Endothelial cell of umbilical vein (primary cell): ENCODE measurements around the gene URI1. TPM values are rescaled to one million over a fixed set of nuclear protein-coding genes. Genes with fewer than 3 reads are reported as not detected.

ENCODE experiments used
- BruUV-seq: library from RNA; stranded (reverse); fragments of 400-500 nt; replicated peaks from 2 replicates; lab custom pipeline; 2021; lab: Mats Ljungman, UMichigan
- CTCF ChIA-PET: fragments of 300-600, 350-600 bp; sonication (Branson Sonifier 250); formaldehyde crosslinking; loops from one replicate; lab custom pipeline; 2021; ENCODE audit warnings: antibody characterized with exemption, inconsistent platforms; lab: Charles Lee
- POLR2A ChIA-PET: fragments of 300-600, 350-600 bp; sonication (Branson Sonifier 250); formaldehyde crosslinking; loops from one replicate; lab custom pipeline; 2021; ENCODE audit warnings: antibody characterized with exemption, inconsistent platforms; lab: Charles Lee
- DNase-seq: peaks from one replicate; pipeline ENCODE4 v3.0.0-alpha.2; 2011; ENCODE audit warnings: low read depth, low spot score
- FAIRE-seq: peaks from 2 replicates; lab custom pipeline; 2011; peaks lifted over from hg19 to GRCh38; lab: Jason Lieb, UNC
- H2AFZ ChIP-seq: 2 replicates; pipeline ENCODE4 v1.6.0; 2012; ENCODE audit warnings: low read depth, low read length, control low read depth, inconsistent platforms
- H3K27ac ChIP-seq: 2 replicates; pipeline ENCODE4 v1.5.1; 2011; ENCODE audit warnings: low read depth, mild to moderate bottlenecking, control low read depth, low read length, moderate library complexity; ENCODE audit not compliant: insufficient read depth
- H3K27me3 ChIP-seq, 2 experiments: 2 replicates each; pipeline versions ENCODE4 v1.6.0 to v1.6.1; 2011; ENCODE audit warnings: low read length in 2 of 2, mixed read lengths in 1 of 2; ENCODE audit not compliant: control insufficient read depth in 2 of 2, insufficient read depth in 2 of 2
- H3K36me3 ChIP-seq, 2 experiments: 2 replicates in 1 of 2; 3 replicates in 1 of 2; pipeline ENCODE4 v1.5.1; 2011; ENCODE audit warnings: low read length in 2 of 2, mild to moderate bottlenecking in 1 of 2, moderate library complexity in 1 of 2; ENCODE audit not compliant: control insufficient read depth in 2 of 2, insufficient read depth in 2 of 2; ENCODE audit errors: extremely low read depth in 1 of 2
- H3K4me1 ChIP-seq: 3 replicates; pipeline ENCODE4 v1.5.1; 2011; ENCODE audit warnings: mild to moderate bottlenecking, low read length; ENCODE audit not compliant: control insufficient read depth, insufficient read depth; ENCODE audit errors: extremely low read depth
- H3K4me2 ChIP-seq: 2 replicates; pipeline ENCODE4 v1.6.1; 2011; ENCODE audit warnings: low read length, control low read depth, mixed read lengths; ENCODE audit not compliant: insufficient read depth
- H3K4me3 ChIP-seq, 3 experiments: fragments of 200-600 bp in 1 of 3; sonication (generic), shearing (Covaris generic) in 1 of 3; replicated peaks in 1 of 3; 2 replicates each; pipeline ENCODE4 v1.5.1; 2011 to 2016; ENCODE audit warnings: control low read depth in 3 of 3, low read length in 3 of 3, mild to moderate bottlenecking in 2 of 3, inconsistent platforms in 1 of 3, low read depth in 1 of 3, moderate library complexity in 1 of 3; ENCODE audit not compliant: insufficient read depth in 1 of 3
- H3K79me2 ChIP-seq: 2 replicates; pipeline ENCODE4 v1.6.0; 2012; ENCODE audit warnings: low read length, inconsistent platforms; ENCODE audit not compliant: control insufficient read depth, insufficient read depth
- H3K9ac ChIP-seq: replicated peaks from 2 replicates; pipeline ENCODE3; 2011; ENCODE audit warnings: low read length, control low read depth; ENCODE audit not compliant: insufficient read depth; ENCODE audit errors: extremely low read depth
- H3K9me1 ChIP-seq: replicated peaks from 3 replicates; pipeline ENCODE4 v1.6.0; 2011; ENCODE audit warnings: mild to moderate bottlenecking, low read length; ENCODE audit not compliant: control insufficient read depth, insufficient read depth; ENCODE audit errors: extremely low read depth
- H3K9me3 ChIP-seq: replicated peaks from 2 replicates; pipeline ENCODE4 v1.5.1; 2012; ENCODE audit warnings: low read length, inconsistent platforms; ENCODE audit not compliant: control insufficient read depth, insufficient read depth
- H4K20me1 ChIP-seq: replicated peaks from 2 replicates; pipeline ENCODE3; 2011; ENCODE audit warnings: mild to moderate bottlenecking, low read length; ENCODE audit not compliant: control insufficient read depth, insufficient read depth; ENCODE audit errors: extremely low read depth
- EZH2 ChIP-seq: IDR thresholded peaks from 2 replicates; pipeline ENCODE4 v1.6.1; 2012; ENCODE audit warnings: borderline replicate concordance, low read depth, mild to moderate bottlenecking, moderate library complexity, low read length, inconsistent platforms; ENCODE audit not compliant: severe bottlenecking
- FOS ChIP-seq: IDR thresholded peaks from 2 replicates; pipeline ENCODE4 v1.6.1; 2011; ENCODE audit warnings: mild to moderate bottlenecking, low read length, moderate library complexity, borderline replicate concordance; ENCODE audit not compliant: insufficient read depth
- GATA2 ChIP-seq: IDR thresholded peaks from 2 replicates; pipeline ENCODE4 v1.7.0; 2011; ENCODE audit warnings: low read depth, mild to moderate bottlenecking, moderate library complexity, mixed read lengths, low read length; ENCODE audit not compliant: insufficient read length, insufficient read depth
- JUN ChIP-seq: IDR thresholded peaks from 2 replicates; pipeline ENCODE4 v1.6.1; 2011; ENCODE audit warnings: borderline replicate concordance, low read depth; ENCODE audit not compliant: insufficient read length, insufficient read depth
- MYC ChIP-seq: IDR thresholded peaks from one replicate; pipeline ENCODE4 v1.6.1; 2011; ENCODE audit warnings: mild to moderate bottlenecking, low read depth, low read length
- POLR2A ChIP-seq: IDR thresholded peaks from 2 replicates; pipeline ENCODE4 v1.6.1; 2012; ENCODE audit warnings: low read depth, mild to moderate bottlenecking, control low read depth, low read length
- POLR2AphosphoS5 ChIP-seq: IDR thresholded peaks from 2 replicates; pipeline ENCODE4 v1.6.1; 2012; ENCODE audit warnings: low read depth, mild to moderate bottlenecking, control low read depth, low read length, moderate library complexity; ENCODE audit not compliant: insufficient read depth
- dilution Hi-C: fragments of 300-500 bp; cut with MboI; formaldehyde crosslinking; loops from one replicate; pipeline ENCODE4 v1.15.0; 2019; ENCODE audit warnings: low sequenced_read_pairs; ENCODE audit not compliant: extremely low pct_ligation_motif_present
- intact Hi-C: fragments of 100-400 bp; cut with micrococcal nuclease; formaldehyde crosslinking; loops from one replicate; pipeline ENCODE4 v1.10.0; 2022
- polyA plus RNA-seq, 4 experiments: library from polyadenylated mRNA; depleted of rRNA in 3 of 4; stranded (reverse) in 3 of 4; unstranded in 1 of 4; fragments of >200 nt; gene quantifications; 2 replicates each; pipeline versions ENCODE4 v1.2.1 to v1.2.3, GENCODE V29; 2011 to 2012; ENCODE audit warnings: missing spikeins in 1 of 4
- total RNA-seq: library from RNA; stranded (reverse); gene quantifications from 2 replicates; pipeline ENCODE4 v1.2.3, GENCODE V29; 2021
- TF ChIP-seq, protein P1 (sequence below), 2 donors: IDR thresholded peaks; 1 replicate in 1 of 2; 2 replicates in 1 of 2; pipeline ENCODE4 v1.5.1; 2011; ENCODE audit warnings: low read length in 2 of 2, mild to moderate bottlenecking in 2 of 2, moderate library complexity in 2 of 2, control low read depth in 1 of 2, inconsistent platforms in 1 of 2, low read depth in 1 of 2; ENCODE audit not compliant: insufficient read depth in 1 of 2; ENCODE audit errors: extremely low read depth in 1 of 2
- TF ChIP-seq, protein P2 (sequence below): IDR thresholded peaks from 2 replicates; pipeline ENCODE4 v1.6.1; 2011; ENCODE audit not compliant: insufficient read depth, insufficient read length

URI1 gene
- total and polyA plus RNA-seq, 2 donors (not counting 3 experiments of a cell fraction or from before 2014, with no cell fraction given), result 12.8 to 28.9 TPM

DNA sequence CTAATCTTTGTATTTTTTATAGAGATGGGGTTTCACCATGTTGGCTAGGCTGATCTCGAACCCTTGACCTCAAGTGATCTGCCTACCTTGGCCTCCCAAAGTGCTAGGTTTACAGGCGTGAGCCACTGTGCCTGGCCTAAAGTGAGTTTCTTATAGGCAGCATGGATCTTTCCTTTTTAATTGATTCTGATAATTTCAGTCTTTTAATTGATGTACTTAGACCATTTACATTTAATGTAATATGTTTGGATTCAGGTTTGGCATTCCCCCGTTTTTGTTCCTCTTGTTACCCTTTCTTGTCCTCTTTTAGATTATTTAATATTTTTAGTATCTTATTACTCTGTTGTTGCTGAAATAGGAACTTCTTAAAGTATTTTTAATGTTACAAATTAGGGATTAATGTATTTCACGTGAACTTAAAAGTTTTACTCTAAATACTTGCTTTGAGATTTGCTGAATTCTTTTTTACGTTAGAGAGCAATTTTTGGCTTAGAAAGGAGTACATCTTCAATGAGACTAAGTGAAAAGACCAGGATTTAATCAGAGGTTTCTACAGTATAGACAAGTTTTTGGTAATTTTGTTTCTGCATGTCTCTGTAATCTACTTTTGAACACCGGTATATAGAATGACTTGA lies 50.3 kb downstream of the URI1 start:
- dilution Hi-C loops, result no loop called here
- H3K79me2 ChIP-seq, result peaks cover 5% of the 10 kb centered on the region

DNA sequence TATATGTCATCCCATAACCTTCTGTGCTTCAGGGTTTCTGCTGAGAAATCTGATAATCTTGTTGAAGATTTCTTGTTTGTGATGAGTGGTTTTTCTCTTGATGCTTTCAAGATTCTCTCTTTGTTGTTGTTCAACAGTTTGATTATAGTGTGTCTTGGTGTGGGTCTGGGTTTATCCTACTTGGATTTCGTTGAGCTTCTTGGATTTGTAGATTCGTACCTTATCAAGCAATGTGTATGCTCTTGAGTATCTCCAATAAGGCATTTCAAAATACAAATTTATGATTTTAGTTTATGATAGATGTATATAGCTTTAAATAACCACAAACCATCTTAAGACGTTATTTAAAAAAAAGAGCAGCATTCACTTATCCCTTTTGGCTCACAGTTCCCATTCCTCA lies 57.5 kb downstream of the URI1 start:
- H3K4me3 ChIP-seq, result no peak overlapping the region
- H3K27ac ChIP-seq, result no peak overlapping the region
- H3K27me3 ChIP-seq, result no peaks in the 10 kb centered on the region
- H3K36me3 ChIP-seq, result no peaks in the 10 kb centered on the region
- H3K4me2 ChIP-seq, result no peak overlapping the region
- TF ChIP-seq GATA2, result no peak
- no peak for TF ChIP-seq JUN
- no peak for TF ChIP-seq MYC
- TF ChIP-seq, protein P1, sequence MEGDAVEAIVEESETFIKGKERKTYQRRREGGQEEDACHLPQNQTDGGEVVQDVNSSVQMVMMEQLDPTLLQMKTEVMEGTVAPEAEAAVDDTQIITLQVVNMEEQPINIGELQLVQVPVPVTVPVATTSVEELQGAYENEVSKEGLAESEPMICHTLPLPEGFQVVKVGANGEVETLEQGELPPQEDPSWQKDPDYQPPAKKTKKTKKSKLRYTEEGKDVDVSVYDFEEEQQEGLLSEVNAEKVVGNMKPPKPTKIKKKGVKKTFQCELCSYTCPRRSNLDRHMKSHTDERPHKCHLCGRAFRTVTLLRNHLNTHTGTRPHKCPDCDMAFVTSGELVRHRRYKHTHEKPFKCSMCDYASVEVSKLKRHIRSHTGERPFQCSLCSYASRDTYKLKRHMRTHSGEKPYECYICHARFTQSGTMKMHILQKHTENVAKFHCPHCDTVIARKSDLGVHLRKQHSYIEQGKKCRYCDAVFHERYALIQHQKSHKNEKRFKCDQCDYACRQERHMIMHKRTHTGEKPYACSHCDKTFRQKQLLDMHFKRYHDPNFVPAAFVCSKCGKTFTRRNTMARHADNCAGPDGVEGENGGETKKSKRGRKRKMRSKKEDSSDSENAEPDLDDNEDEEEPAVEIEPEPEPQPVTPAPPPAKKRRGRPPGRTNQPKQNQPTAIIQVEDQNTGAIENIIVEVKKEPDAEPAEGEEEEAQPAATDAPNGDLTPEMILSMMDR (IDR thresholded peaks at IDR 0.05; ENCODE audit: extremely low read depth in 1 of 2, insufficient read depth in 1 of 2, low read depth in 1 of 2, low read length in 2 of 2), result no peak
- TF ChIP-seq FOS, result no peak
- TF ChIP-seq POLR2A, result no peak
- TF ChIP-seq EZH2, result no peak
- no peak for TF ChIP-seq POLR2AphosphoS5
- TF ChIP-seq, protein P2, sequence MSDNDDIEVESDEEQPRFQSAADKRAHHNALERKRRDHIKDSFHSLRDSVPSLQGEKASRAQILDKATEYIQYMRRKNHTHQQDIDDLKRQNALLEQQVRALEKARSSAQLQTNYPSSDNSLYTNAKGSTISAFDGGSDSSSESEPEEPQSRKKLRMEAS, result no peak
- H2AFZ ChIP-seq, result no peak overlapping the region
- ChIA-PET POLR2A (no interaction called here), CTCF (interaction anchor here (1.0 kb wide), 1 partner anchor 28 kb away, joined by 3 read pairs; no protein-coding TSS in a partner anchor)
- no peaks in the 10 kb centered on the region for H3K9me3 ChIP-seq
- no TSS peak for BruUV-seq
- H4K20me1 ChIP-seq, result no peaks in the 10 kb centered on the region
- dilution Hi-C loops (no loop called here), intact Hi-C loops (no loop called here)
- H3K79me2 ChIP-seq, result peaks cover 12% of the 10 kb centered on the region
- FAIRE-seq, result no peak
- no peak overlapping the region for H3K9ac ChIP-seq
- H3K9me1 ChIP-seq, result no peaks in the 10 kb centered on the region
- no peaks in the 10 kb centered on the region for H3K4me1 ChIP-seq
- no peak for DNase-seq

More for the DNA sequence above, 50.3 kb downstream of the URI1 start:
- FAIRE-seq (no peak), DNase-seq (no peak)
- ChIA-PET POLR2A (no interaction called here), CTCF (no interaction called here)
- Histone ChIP-seq H3K4me3 (no peak overlapping the region), H3K9ac (no peak overlapping the region), H2AFZ (no peak overlapping the region), H3K4me1 (no peaks in the 10 kb centered on the region), H3K9me3 (no peaks in the 10 kb centered on the region), H3K36me3 (no peaks in the 10 kb centered on the region), H4K20me1 (no peaks in the 10 kb centered on the region), H3K27ac (no peak overlapping the region), H3K9me1 (no peaks in the 10 kb centered on the region), H3K27me3 (no peaks in the 10 kb centered on the region), H3K4me2 (no peak overlapping the region)
- no peak for TF ChIP-seq FOS
- TF ChIP-seq, protein P1 (IDR thresholded peaks at IDR 0.05; ENCODE audit: extremely low read depth in 1 of 2, insufficient read depth in 1 of 2, low read depth in 1 of 2, low read length in 2 of 2), result no peak
- no TSS peak for BruUV-seq
- intact Hi-C loops, result no loop called here
